Vagina (tissue), 2 donors: Measurements from ENCODE around the gene ACOXL. TPM values are rescaled to one million over a fixed set of nuclear protein-coding genes. Genes with fewer than 3 reads are reported as not detected.
"Not testable (repeated sequence)": the region's sequence is repeated elsewhere in the genome, so short reads cannot be mapped to it uniquely, and the experiment has no call there.

Source experiments
- DNase-seq, 2 donors: peaks; one replicate each; pipeline ENCODE4 v3.0.0-alpha.2; 2017; ENCODE audit errors: extremely low spot score in 2 of 2
- H3K27ac ChIP-seq: fragments of 200-600 bp; sonication (generic); one replicate; pipeline ENCODE4 v1.5.1; 2019
- H3K27me3 ChIP-seq: fragments of 200-600 bp; sonication (generic); one replicate; pipeline ENCODE4 v1.5.1; 2019
- H3K36me3 ChIP-seq, 2 donors: fragments of 200-600 bp; sonication (generic); one replicate each; pipeline ENCODE4 v1.5.1; 2017 to 2019
- H3K4me1 ChIP-seq: fragments of 200-600 bp; sonication (generic); one replicate; pipeline ENCODE4 v1.5.1; 2019
- H3K4me3 ChIP-seq, 2 donors: fragments of 200-600 bp; sonication (generic); 1 replicate in 1 of 2; 2 replicates in 1 of 2; pipeline ENCODE4 v1.5.1; 2016 to 2019
- H3K9me3 ChIP-seq: fragments of 200-600 bp; sonication (generic); one replicate; pipeline ENCODE4 v1.5.1; 2019
- CTCF ChIP-seq, 3 experiments: fragments of 450-650 bp in 2 of 3; fragments of 200-600 bp in 1 of 3; sonication (generic) in 1 of 3; IDR thresholded peaks; one replicate each; pipeline ENCODE4 v1.5.1; 2017 to 2019; ENCODE audit warnings: antibody characterized with exemption in 3 of 3, mild to moderate bottlenecking in 2 of 3, moderate library complexity in 2 of 3
- POLR2A ChIP-seq, 2 donors: fragments of 450-650 bp; IDR thresholded peaks; one replicate each; pipeline ENCODE4 v1.6.1; 2017; ENCODE audit warnings: antibody characterized with exemption in 2 of 2, mild to moderate bottlenecking in 2 of 2, moderate library complexity in 2 of 2
- POLR2AphosphoS5 ChIP-seq, 2 donors: sonication (generic); formaldehyde crosslinking; IDR thresholded peaks; one replicate each; pipeline ENCODE4 v1.9.0; 2017; ENCODE audit warnings: antibody characterized with exemption in 2 of 2, mild to moderate bottlenecking in 2 of 2, low read depth in 1 of 2; ENCODE audit not compliant: insufficient read depth in 1 of 2
- intact Hi-C: fragments of 100-400 bp; cut with DNase I; formaldehyde crosslinking; loops from one replicate; pipeline ENCODE4 v1.15.1; 2023
- total RNA-seq: library from RNA; depleted of rRNA; stranded (reverse); fragments of >200 nt; gene quantifications from one replicate; pipeline ENCODE4 v1.2.3, GENCODE V29; 2016

ACOXL gene
- total RNA-seq, 1 donor from 2014 or later: not detected

- peaks cover 9% of the 10 kb centered on the region for H3K4me1 ChIP-seq
- intact Hi-C loops: no loop called here
- H3K27ac ChIP-seq: no peak overlapping the region
- no peaks in the 10 kb centered on the region for H3K9me3 ChIP-seq
- TF ChIP-seq POLR2A (IDR thresholded peaks at IDR 0.05) (no peak), CTCF (IDR thresholded peaks at IDR 0.05) (no peak), POLR2AphosphoS5 (IDR thresholded peaks at IDR 0.05; ENCODE audit: insufficient read depth in 1 of 2, low read depth in 1 of 2) (no peak)
- no peak overlapping the region for H3K4me3 ChIP-seq
- H3K27me3 ChIP-seq: no peaks in the 10 kb centered on the region
- no peaks in the 10 kb centered on the region for H3K36me3 ChIP-seq
- DNase-seq: no peak
Observed at GRCh38 chr2:110853948-110854347, 121.6 kb downstream of the ACOXL start.

GRCh38 chr2:110854355-110855081, 122.1 kb downstream of the ACOXL start:
- intact Hi-C loops: no loop called here
- TF ChIP-seq POLR2AphosphoS5 (IDR thresholded peaks at IDR 0.05; ENCODE audit: insufficient read depth in 1 of 2, low read depth in 1 of 2) (no peak), POLR2A (IDR thresholded peaks at IDR 0.05) (no peak), CTCF (IDR thresholded peaks at IDR 0.05) (no peak)
- no peak for DNase-seq
- H3K27ac ChIP-seq: no peak overlapping the region
- no peaks in the 10 kb centered on the region for H3K9me3 ChIP-seq
- H3K4me3 ChIP-seq: no peak overlapping the region
- H3K36me3 ChIP-seq: no peaks in the 10 kb centered on the region
- no peaks in the 10 kb centered on the region for H3K27me3 ChIP-seq
- peaks cover 15% of the 10 kb centered on the region for H3K4me1 ChIP-seq

GRCh38 chr2:110855841-110856240, 123.5 kb downstream of the ACOXL start:
- H3K27ac ChIP-seq, H3K4me3 ChIP-seq, intact Hi-C loops, H3K36me3 ChIP-seq, H3K27me3 ChIP-seq, DNase-seq, H3K9me3 ChIP-seq: not testable (repeated sequence)
- peaks cover 15% of the 10 kb centered on the region for H3K4me1 ChIP-seq

- TF ChIP-seq POLR2A (IDR thresholded peaks at IDR 0.05) (no peak), CTCF (IDR thresholded peaks at IDR 0.05) (no peak), POLR2AphosphoS5 (IDR thresholded peaks at IDR 0.05; ENCODE audit: insufficient read depth in 1 of 2, low read depth in 1 of 2) (no peak)
- H3K27ac ChIP-seq: no peak overlapping the region
- H3K4me3 ChIP-seq: no peak overlapping the region
- no peaks in the 10 kb centered on the region for H3K36me3 ChIP-seq
- H3K4me1 ChIP-seq: peaks cover 11% of the 10 kb centered on the region
- H3K9me3 ChIP-seq: no peaks in the 10 kb centered on the region
- H3K27me3 ChIP-seq: no peaks in the 10 kb centered on the region
- intact Hi-C loops: no loop called here
- DNase-seq: no peak
Observed at GRCh38 chr2:110858135-110858725, 125.9 kb downstream of the ACOXL start.

- TF ChIP-seq POLR2A (IDR thresholded peaks at IDR 0.05) (no peak), CTCF (IDR thresholded peaks at IDR 0.05) (no peak), POLR2AphosphoS5 (IDR thresholded peaks at IDR 0.05; ENCODE audit: insufficient read depth in 1 of 2, low read depth in 1 of 2) (no peak)
- Histone ChIP-seq H3K36me3 (no peaks in the 10 kb centered on the region), H3K4me1 (peaks cover 11% of the 10 kb centered on the region), H3K9me3 (no peaks in the 10 kb centered on the region), H3K27me3 (no peaks in the 10 kb centered on the region), H3K4me3 (no peak overlapping the region), H3K27ac (no peak overlapping the region)
- intact Hi-C loops: no loop called here
- DNase-seq: no peak
Observed at GRCh38 chr2:110858993-110859701, 126.8 kb downstream of the ACOXL start.
